SK-N-MC (cell line): ENCODE data around the gene SOX6.

Source experiments
- DNase-seq: peaks from one replicate; pipeline ENCODE4 v3.0.0-alpha.2; 2011; ENCODE audit warnings: low read depth, low spot score
- H3K27ac ChIP-seq: fragments of 200-600 bp; sonication (generic); 2 replicates; pipeline ENCODE4 v1.5.1; 2016; ENCODE audit warnings: mixed run types
- H3K36me3 ChIP-seq: fragments of 200-600 bp; sonication (generic); 2 replicates; pipeline ENCODE4 v1.6.1; 2017; ENCODE audit warnings: antibody characterized with exemption, low read length, mixed read lengths; ENCODE audit not compliant: insufficient read depth
- H3K4me3 ChIP-seq: fragments of 200-600 bp; sonication (generic); 2 replicates; pipeline ENCODE4 v1.5.1; 2016
- H3K9ac ChIP-seq: fragments of 200-600 bp; sonication (generic); 2 replicates; pipeline ENCODE4 v1.8.0; 2017; ENCODE audit warnings: mixed run types, mixed read lengths; ENCODE audit not compliant: insufficient read length
- H3K9me3 ChIP-seq: fragments of 200-600 bp; sonication (generic); 2 replicates; pipeline ENCODE4 v1.6.1; 2017; ENCODE audit warnings: low read depth, mild to moderate bottlenecking, antibody characterized with exemption, low read length, moderate library complexity, mixed read lengths
- EZH2 ChIP-seq: fragments of 200-600 bp; sonication (generic); IDR thresholded peaks from one replicate; pipeline ENCODE4 v1.6.1; 2017; ENCODE audit warnings: antibody characterized with exemption
- FOXP2 ChIP-seq: optimal IDR thresholded peaks from 2 replicates; pipeline ENCODE3; 2011; ENCODE audit warnings: mild to moderate bottlenecking, moderate library complexity; ENCODE audit not compliant: insufficient read depth; ENCODE audit errors: extremely low read length, control extremely low read depth
- POLR2AphosphoS5 ChIP-seq: IDR thresholded peaks from 2 replicates; pipeline ENCODE4 v1.6.1; 2012; ENCODE audit warnings: mild to moderate bottlenecking, low read depth, low read length, borderline replicate concordance

The SOX6 gene

GRCh38 chr11:15968461-15969130, 387.8 kb downstream of the SOX6 start:
- Histone ChIP-seq H3K9me3 (no peaks in the 10 kb centered on the region), H3K9ac (peak overlapping the region; percentile 71), H3K36me3 (peaks cover 30% of the 10 kb centered on the region), H3K4me3 (peak overlapping the region; percentile 40), H3K27ac (peak overlapping the region; percentile 94)
- no peak for DNase-seq
- no peak for TF ChIP-seq EZH2

GRCh38 chr11:15967966-15968365, 388.4 kb downstream of the SOX6 start:
- Histone ChIP-seq H3K36me3 (peaks cover 23% of the 10 kb centered on the region), H3K9me3 (no peaks in the 10 kb centered on the region), H3K27ac (peak overlapping the region; percentile 94), H3K4me3 (peak overlapping the region; percentile 40), H3K9ac (peak overlapping the region; percentile 71)
- DNase-seq: no peak
- TF ChIP-seq FOXP2 (no peak), EZH2 (no peak), POLR2AphosphoS5 (no peak)

GRCh38 chr11:15967166-15967565, 389.2 kb downstream of the SOX6 start:
- no peak overlapping the region for H3K4me3 ChIP-seq
- no peak for DNase-seq
- H3K36me3 ChIP-seq: peaks cover 16% of the 10 kb centered on the region
- H3K9me3 ChIP-seq: no peaks in the 10 kb centered on the region
- peak overlapping the region; percentile 72 for H3K27ac ChIP-seq
- no peak overlapping the region for H3K9ac ChIP-seq
- TF ChIP-seq EZH2 (no peak), FOXP2 (no peak), POLR2AphosphoS5 (no peak)

- Histone ChIP-seq H3K27ac (no peak overlapping the region), H3K4me3 (no peak overlapping the region), H3K36me3 (0 out of 2 replicates have a peak, but pooled peaks cover 1% of the 10 kb centered on the region), H3K9ac (no peak overlapping the region), H3K9me3 (no peaks in the 10 kb centered on the region)
- no peak for TF ChIP-seq POLR2AphosphoS5
- TF ChIP-seq EZH2: no peak
- no peak for TF ChIP-seq FOXP2
- no peak for DNase-seq
Observed at GRCh38 chr11:15965562-15966250, 390.6 kb downstream of the SOX6 start.

GRCh38 chr11:15963266-15963665, 393.1 kb downstream of the SOX6 start:
- TF ChIP-seq POLR2AphosphoS5: no peak
- TF ChIP-seq EZH2: no peak
- TF ChIP-seq FOXP2: no peak

GRCh38 chr11:15958910-15959309, 397.4 kb downstream of the SOX6 start:
- no peaks in the 10 kb centered on the region for H3K9me3 ChIP-seq
- no peak overlapping the region for H3K9ac ChIP-seq
- H3K4me3 ChIP-seq: no peak overlapping the region
- H3K36me3 ChIP-seq: no peaks in the 10 kb centered on the region
- TF ChIP-seq EZH2 (no peak), FOXP2 (no peak), POLR2AphosphoS5 (no peak)
- DNase-seq: no peak
- H3K27ac ChIP-seq: no peak overlapping the region

More at GRCh38 chr11:15963266-15963665, 393.1 kb downstream of the SOX6 start:
- no peak overlapping the region for H3K27ac ChIP-seq
- no peaks in the 10 kb centered on the region for H3K9me3 ChIP-seq
- no peak overlapping the region for H3K4me3 ChIP-seq
- DNase-seq: no peak
- no peaks in the 10 kb centered on the region for H3K36me3 ChIP-seq
- H3K9ac ChIP-seq: no peak overlapping the region

GRCh38 chr11:15957234-15957633, 399.1 kb downstream of the SOX6 start:
- no peaks in the 10 kb centered on the region for H3K9me3 ChIP-seq
- no peak overlapping the region for H3K4me3 ChIP-seq
- H3K27ac ChIP-seq: no peak overlapping the region
- DNase-seq: no peak
- TF ChIP-seq POLR2AphosphoS5 (no peak), EZH2 (no peak), FOXP2 (no peak)
- H3K36me3 ChIP-seq: no peaks in the 10 kb centered on the region
- no peak overlapping the region for H3K9ac ChIP-seq

- no peak overlapping the region for H3K9ac ChIP-seq
- H3K36me3 ChIP-seq: no peaks in the 10 kb centered on the region
- TF ChIP-seq EZH2 (no peak), POLR2AphosphoS5 (no peak), FOXP2 (no peak)
- H3K4me3 ChIP-seq: no peak overlapping the region
- H3K9me3 ChIP-seq: no peaks in the 10 kb centered on the region
- DNase-seq: no peak
- no peak overlapping the region for H3K27ac ChIP-seq
Observed at GRCh38 chr11:15956302-15956701, 400.0 kb downstream of the SOX6 start.

- no peak for DNase-seq
- Histone ChIP-seq H3K4me3 (no peak overlapping the region), H3K36me3 (no peaks in the 10 kb centered on the region), H3K9ac (no peak overlapping the region), H3K9me3 (no peaks in the 10 kb centered on the region), H3K27ac (no peak overlapping the region)
- TF ChIP-seq EZH2: no peak
- no peak for TF ChIP-seq FOXP2
- TF ChIP-seq POLR2AphosphoS5: no peak
Observed at GRCh38 chr11:15955595-15955994, 400.8 kb downstream of the SOX6 start.
